ENCODE measurements around the gene CLTCL1. TPM values are rescaled to one million over a fixed set of nuclear protein-coding genes. Genes with fewer than 3 reads are reported as not detected.

The CLTCL1 gene
- total RNA-seq, 1 experiment from 2014 or later: 7.9 TPM

DNA sequence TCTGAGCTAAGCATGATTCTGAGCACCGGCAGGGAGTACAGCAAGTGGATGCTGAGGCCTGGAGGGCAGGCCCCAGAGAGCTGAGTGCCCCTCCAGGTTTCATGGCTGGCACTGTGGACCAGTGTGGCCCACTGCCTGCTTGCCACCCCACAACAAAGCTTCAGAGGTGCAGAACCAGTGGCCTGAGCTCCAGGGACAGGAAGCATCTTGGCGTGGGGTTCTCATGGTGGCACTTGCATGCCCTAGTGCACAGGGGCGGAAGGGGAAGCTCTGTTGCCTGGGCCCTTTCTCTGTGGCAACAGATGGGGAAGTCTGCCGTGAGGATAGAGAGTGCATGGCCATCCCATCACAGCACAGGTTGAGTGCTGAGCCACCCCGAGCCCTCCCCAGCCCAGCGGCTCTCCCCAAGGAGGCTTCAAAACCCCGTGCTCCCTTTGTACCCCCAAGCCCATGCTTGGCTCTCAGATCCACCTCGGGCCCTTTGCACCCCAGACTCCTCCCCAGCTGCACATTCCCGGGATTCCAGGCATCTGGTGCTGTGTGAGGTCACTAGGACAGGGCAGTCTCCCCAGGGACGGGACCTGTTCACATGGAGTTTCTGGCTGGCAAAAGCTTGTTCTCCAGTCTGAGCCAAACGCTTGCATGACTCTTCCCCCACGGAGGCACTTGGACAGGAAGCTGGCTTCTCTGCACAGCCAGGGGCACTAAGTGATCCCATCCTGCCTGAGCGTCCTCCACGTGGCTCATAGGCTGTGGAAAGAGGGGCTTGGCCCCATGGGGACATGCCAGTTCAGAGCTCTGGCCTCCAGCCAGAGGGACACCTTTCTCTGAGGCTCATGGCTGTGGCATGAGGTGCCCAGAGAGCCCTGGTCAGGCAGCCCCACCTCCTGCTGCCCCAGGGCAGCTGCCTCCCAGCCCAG lies 117.2 kb downstream of the CLTCL1 start:
- Histone ChIP-seq H3K4me3 (ENCODE audit: low read depth, low read length) (no peak overlapping the region), H3K36me3 (ENCODE audit: control insufficient read depth, insufficient read depth, low read length) (peaks cover 5% of the 10 kb centered on the region), H3K27me3 (replicated peaks; ENCODE audit: control insufficient read depth, insufficient read depth, low read length) (no peaks in the 10 kb centered on the region), H3K4me1 (peaks cover 54% of the 10 kb centered on the region), H3K9me3 (no peaks in the 10 kb centered on the region)
- Mint-ChIP-seq H3K4me1 (ENCODE audit: low read depth, unreplicated experiment) (peaks cover 28% of the 10 kb centered on the region), H3K27ac (ENCODE audit: unreplicated experiment) (peak overlapping the region; percentile 73), H3K9me3 (ENCODE audit: unreplicated experiment) (no peaks in the 10 kb centered on the region), H3K4me3 (ENCODE audit: unreplicated experiment) (peak overlapping the region; percentile 37), H3K36me3 (ENCODE audit: insufficient read depth, unreplicated experiment) (peaks cover 62% of the 10 kb centered on the region), H3K27me3 (ENCODE audit: insufficient read depth, unreplicated experiment) (no peaks in the 10 kb centered on the region)
- TF ChIP-seq, protein P1, sequence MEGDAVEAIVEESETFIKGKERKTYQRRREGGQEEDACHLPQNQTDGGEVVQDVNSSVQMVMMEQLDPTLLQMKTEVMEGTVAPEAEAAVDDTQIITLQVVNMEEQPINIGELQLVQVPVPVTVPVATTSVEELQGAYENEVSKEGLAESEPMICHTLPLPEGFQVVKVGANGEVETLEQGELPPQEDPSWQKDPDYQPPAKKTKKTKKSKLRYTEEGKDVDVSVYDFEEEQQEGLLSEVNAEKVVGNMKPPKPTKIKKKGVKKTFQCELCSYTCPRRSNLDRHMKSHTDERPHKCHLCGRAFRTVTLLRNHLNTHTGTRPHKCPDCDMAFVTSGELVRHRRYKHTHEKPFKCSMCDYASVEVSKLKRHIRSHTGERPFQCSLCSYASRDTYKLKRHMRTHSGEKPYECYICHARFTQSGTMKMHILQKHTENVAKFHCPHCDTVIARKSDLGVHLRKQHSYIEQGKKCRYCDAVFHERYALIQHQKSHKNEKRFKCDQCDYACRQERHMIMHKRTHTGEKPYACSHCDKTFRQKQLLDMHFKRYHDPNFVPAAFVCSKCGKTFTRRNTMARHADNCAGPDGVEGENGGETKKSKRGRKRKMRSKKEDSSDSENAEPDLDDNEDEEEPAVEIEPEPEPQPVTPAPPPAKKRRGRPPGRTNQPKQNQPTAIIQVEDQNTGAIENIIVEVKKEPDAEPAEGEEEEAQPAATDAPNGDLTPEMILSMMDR (IDR thresholded peaks at IDR 0.05; ENCODE audit: insufficient read depth in 1 of 2, low read depth in 1 of 2, low read length in 1 of 2, severe bottlenecking in 1 of 2, unreplicated experiment in 1 of 2): no peak
- DNase-seq: peak; percentile 49 to 71
- ChIA-PET CTCF (interaction anchor here (0.5 to 1.0 kb wide), 2 partner anchors 30 to 161 kb away, joined by 3 to 4 read pairs; partner anchors contain the start of gene ESS2), POLR2A (interaction anchor here (0.5 to 1.0 kb wide), 2 partner anchors 29 to 442 kb away, joined by 3 to 5 read pairs; partner anchors contain the start of gene ESS2)
- intact Hi-C loops (cut with micrococcal nuclease; ENCODE audit: unreplicated experiment): loop anchor here (5.0 kb wide), 3 partner anchors 32 to 303 kb away; partner anchors contain the start of genes CDC45, ESS2 and UFD1
- no TSS peak for BruUV-seq (replicated peaks)

DNA sequence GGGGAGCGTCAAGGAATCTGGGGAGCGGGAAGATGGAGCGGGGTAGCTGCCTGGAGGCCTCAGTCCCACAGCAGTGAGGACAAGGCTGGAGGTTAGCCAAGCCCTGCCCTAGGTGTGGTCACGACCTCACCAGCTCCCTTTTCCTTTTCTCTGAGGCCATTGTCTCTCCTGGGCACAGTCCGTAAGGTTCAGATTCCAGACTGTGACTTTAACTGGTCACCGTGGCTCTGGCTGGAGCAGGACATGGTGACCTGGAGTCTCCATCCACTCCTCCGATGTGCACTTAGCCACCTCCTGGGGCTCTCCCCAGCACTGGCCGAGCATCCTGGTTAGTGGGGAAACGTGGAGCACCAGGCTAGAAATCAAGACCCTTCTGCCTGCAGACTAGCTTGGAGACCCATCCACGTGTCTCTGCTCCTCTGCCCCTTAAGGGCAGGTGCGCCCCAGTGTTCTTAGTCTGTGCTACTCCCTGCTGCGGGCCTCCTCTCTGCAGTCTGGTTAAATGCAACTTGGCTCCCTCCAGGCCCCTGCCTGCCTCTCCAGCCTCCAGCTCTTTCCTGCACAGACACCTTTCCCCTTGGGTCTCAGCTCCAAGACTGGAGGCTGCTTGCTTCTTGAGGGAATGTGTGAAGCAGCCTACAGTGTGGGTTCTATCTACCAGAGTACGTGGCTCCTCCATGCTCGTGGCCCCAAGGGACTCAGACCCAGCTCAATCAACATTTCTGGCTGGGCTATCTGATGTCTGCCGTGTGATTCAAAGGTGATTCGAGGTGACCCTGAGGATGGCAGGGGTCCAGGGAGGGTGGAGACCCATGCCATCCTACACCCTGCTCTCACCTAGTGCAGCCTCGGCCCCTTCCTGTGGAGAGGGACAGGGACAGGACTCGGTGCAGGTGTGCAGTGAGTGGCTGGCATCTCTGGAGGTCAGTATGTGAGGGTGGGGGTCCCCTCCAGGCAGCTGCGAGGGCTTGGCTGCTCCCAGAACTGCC lies 118.2 kb downstream of the CLTCL1 start:
- peak overlapping the region; percentile 81 for H3K27ac Mint-ChIP-seq (ENCODE audit: unreplicated experiment)
- Histone ChIP-seq H3K27me3 (replicated peaks; ENCODE audit: control insufficient read depth, insufficient read depth, low read length) (no peaks in the 10 kb centered on the region), H3K4me1 (peaks cover 64% of the 10 kb centered on the region), H3K9me3 (no peaks in the 10 kb centered on the region), H3K36me3 (ENCODE audit: control insufficient read depth, insufficient read depth, low read length) (peaks cover 5% of the 10 kb centered on the region), H3K4me3 (ENCODE audit: low read depth, low read length) (no peak overlapping the region)
- intact Hi-C loops (cut with micrococcal nuclease; ENCODE audit: unreplicated experiment): no loop called here
- no TSS peak for BruUV-seq (replicated peaks)
- TF ChIP-seq, protein P1 (IDR thresholded peaks at IDR 0.05; ENCODE audit: insufficient read depth in 1 of 2, low read depth in 1 of 2, low read length in 1 of 2, severe bottlenecking in 1 of 2, unreplicated experiment in 1 of 2): no peak
- ChIA-PET CTCF (interaction anchor here (1.0 kb wide), 1 partner anchor 29 kb away, joined by 3 read pairs; the partner anchor contains the start of gene ESS2), POLR2A (interaction anchor here (0.5 kb wide), 1 partner anchor 443 kb away, joined by 5 read pairs; no protein-coding TSS in a partner anchor)
- no peaks in the 10 kb centered on the region for H3K9me3 Mint-ChIP-seq (ENCODE audit: unreplicated experiment)
- no peaks in the 10 kb centered on the region for H3K27me3 Mint-ChIP-seq (ENCODE audit: insufficient read depth, unreplicated experiment)
- peaks cover 39% of the 10 kb centered on the region for H3K4me1 Mint-ChIP-seq (ENCODE audit: low read depth, unreplicated experiment)
- DNase-seq: no peak
- H3K4me3 Mint-ChIP-seq (ENCODE audit: unreplicated experiment): peak overlapping the region; percentile 99
- peaks cover 62% of the 10 kb centered on the region for H3K36me3 Mint-ChIP-seq (ENCODE audit: insufficient read depth, unreplicated experiment)

All from Caco-2 (cell line).